SK-N-SH treated with all-trans-retinoic acid at 6 μM for 48 hours (cell line): Measurements from ENCODE around the gene CCL16.

Experiments used
- ESRRG ChIP-seq: fragments of 250-450 bp; sonication (Bioruptor Pico); IDR thresholded peaks from 2 replicates; pipeline ENCODE4 v1.6.1; 2021; ENCODE audit warnings: mild to moderate bottlenecking
- GLIS3 ChIP-seq: fragments of 250-450 bp; sonication (Bioruptor Pico); IDR thresholded peaks from 2 replicates; pipeline ENCODE4 v1.5.0; 2020; ENCODE audit warnings: mild to moderate bottlenecking, moderate library complexity
- RARB ChIP-seq: fragments of 250-450 bp; sonication (Bioruptor Pico); IDR thresholded peaks from 2 replicates; pipeline ENCODE4 v1.8.0; 2021; ENCODE audit warnings: mild to moderate bottlenecking, moderate library complexity
- TOX ChIP-seq: fragments of 250-450 bp; sonication (Bioruptor Pico); IDR thresholded peaks from 2 replicates; pipeline ENCODE4 v1.8.0; 2021; ENCODE audit warnings: mild to moderate bottlenecking, moderate library complexity, borderline replicate concordance
- ZC3H10 ChIP-seq: fragments of 250-450 bp; sonication (Bioruptor Pico); IDR thresholded peaks from 2 replicates; pipeline ENCODE4 v1.5.1; 2021; ENCODE audit warnings: mild to moderate bottlenecking, moderate library complexity
- ZFP3 ChIP-seq: fragments of 250-450 bp; sonication (Bioruptor Pico); IDR thresholded peaks from 2 replicates; pipeline ENCODE4 v1.5.0; 2020; ENCODE audit warnings: mild to moderate bottlenecking, moderate library complexity
- ZNF70 ChIP-seq: fragments of 450-650 bp; formaldehyde crosslinking; IDR thresholded peaks from 2 replicates; pipeline ENCODE4 v1.5.0; 2020; ENCODE audit warnings: mild to moderate bottlenecking, moderate library complexity
- ZNF8 ChIP-seq: fragments of 450-650 bp; formaldehyde crosslinking; IDR thresholded peaks from 2 replicates; pipeline ENCODE4 v1.5.0; 2020; ENCODE audit warnings: mild to moderate bottlenecking, moderate library complexity
- TF ChIP-seq, protein P1 (sequence below): fragments of 250-450 bp; sonication (Bioruptor Pico); IDR thresholded peaks from 2 replicates; pipeline ENCODE4 v1.8.0; 2020; ENCODE audit warnings: mild to moderate bottlenecking, moderate library complexity, borderline replicate concordance
- TF ChIP-seq, protein P2 (sequence below): fragments of 250-450 bp; sonication (Bioruptor Pico); IDR thresholded peaks from 2 replicates; pipeline ENCODE4 v1.5.1; 2020; ENCODE audit warnings: low read depth, mild to moderate bottlenecking, moderate library complexity
- TF ChIP-seq, protein P3 (sequence below): fragments of 250-450 bp; sonication (Bioruptor Pico); IDR thresholded peaks from 2 replicates; pipeline ENCODE4 v1.5.1; 2021; ENCODE audit warnings: mild to moderate bottlenecking, moderate library complexity

DNA sequence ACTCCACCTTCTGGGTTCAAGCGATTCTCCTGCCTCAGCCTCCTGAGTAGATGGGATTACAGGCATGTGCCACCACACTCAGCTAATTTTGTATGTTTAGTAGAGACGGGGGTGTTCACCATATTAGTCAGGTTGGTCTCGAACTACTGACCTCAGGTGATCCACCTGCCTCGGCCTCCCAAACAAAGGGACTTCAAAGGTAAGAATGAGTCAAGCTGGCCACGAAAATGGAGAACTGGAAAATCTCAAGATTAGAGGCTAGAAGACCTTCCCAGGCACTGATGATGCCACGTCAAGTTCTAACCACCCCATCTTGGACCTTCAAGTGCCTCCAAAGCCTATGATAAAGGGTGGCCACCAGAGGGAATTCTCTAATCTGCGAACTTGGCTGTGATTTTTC lies 21.3 kb upstream of the CCL16 start:
- TF ChIP-seq ZC3H10 (CRISPR knock-in tag): no peak
- TF ChIP-seq, protein P1, sequence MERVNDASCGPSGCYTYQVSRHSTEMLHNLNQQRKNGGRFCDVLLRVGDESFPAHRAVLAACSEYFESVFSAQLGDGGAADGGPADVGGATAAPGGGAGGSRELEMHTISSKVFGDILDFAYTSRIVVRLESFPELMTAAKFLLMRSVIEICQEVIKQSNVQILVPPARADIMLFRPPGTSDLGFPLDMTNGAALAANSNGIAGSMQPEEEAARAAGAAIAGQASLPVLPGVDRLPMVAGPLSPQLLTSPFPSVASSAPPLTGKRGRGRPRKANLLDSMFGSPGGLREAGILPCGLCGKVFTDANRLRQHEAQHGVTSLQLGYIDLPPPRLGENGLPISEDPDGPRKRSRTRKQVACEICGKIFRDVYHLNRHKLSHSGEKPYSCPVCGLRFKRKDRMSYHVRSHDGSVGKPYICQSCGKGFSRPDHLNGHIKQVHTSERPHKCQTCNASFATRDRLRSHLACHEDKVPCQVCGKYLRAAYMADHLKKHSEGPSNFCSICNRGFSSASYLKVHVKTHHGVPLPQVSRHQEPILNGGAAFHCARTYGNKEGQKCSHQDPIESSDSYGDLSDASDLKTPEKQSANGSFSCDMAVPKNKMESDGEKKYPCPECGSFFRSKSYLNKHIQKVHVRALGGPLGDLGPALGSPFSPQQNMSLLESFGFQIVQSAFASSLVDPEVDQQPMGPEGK (CRISPR knock-in tag): no peak
- TF ChIP-seq TOX (CRISPR knock-in tag): no peak
- TF ChIP-seq, protein P2, sequence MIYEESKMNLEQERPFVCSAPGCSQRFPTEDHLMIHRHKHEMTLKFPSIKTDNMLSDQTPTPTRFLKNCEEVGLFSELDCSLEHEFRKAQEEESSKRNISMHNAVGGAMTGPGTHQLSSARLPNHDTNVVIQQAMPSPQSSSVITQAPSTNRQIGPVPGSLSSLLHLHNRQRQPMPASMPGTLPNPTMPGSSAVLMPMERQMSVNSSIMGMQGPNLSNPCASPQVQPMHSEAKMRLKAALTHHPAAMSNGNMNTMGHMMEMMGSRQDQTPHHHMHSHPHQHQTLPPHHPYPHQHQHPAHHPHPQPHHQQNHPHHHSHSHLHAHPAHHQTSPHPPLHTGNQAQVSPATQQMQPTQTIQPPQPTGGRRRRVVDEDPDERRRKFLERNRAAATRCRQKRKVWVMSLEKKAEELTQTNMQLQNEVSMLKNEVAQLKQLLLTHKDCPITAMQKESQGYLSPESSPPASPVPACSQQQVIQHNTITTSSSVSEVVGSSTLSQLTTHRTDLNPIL (CRISPR knock-in tag): no peak
- TF ChIP-seq ZFP3 (CRISPR knock-in tag): no peak
- TF ChIP-seq ZNF8 (CRISPR knock-in tag): no peak
- TF ChIP-seq RARB (CRISPR knock-in tag): no peak
- TF ChIP-seq GLIS3: no peak
- no peak for TF ChIP-seq ESRRG (CRISPR knock-in tag)
- no peak for TF ChIP-seq ZNF70 (CRISPR knock-in tag)
- TF ChIP-seq, protein P3, sequence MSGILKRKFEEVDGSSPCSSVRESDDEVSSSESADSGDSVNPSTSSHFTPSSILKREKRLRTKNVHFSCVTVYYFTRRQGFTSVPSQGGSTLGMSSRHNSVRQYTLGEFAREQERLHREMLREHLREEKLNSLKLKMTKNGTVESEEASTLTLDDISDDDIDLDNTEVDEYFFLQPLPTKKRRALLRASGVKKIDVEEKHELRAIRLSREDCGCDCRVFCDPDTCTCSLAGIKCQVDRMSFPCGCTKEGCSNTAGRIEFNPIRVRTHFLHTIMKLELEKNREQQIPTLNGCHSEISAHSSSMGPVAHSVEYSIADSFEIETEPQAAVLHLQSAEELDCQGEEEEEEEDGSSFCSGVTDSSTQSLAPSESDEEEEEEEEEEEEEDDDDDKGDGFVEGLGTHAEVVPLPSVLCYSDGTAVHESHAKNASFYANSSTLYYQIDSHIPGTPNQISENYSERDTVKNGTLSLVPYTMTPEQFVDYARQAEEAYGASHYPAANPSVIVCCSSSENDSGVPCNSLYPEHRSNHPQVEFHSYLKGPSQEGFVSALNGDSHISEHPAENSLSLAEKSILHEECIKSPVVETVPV (CRISPR knock-in tag): no peak
